Measurements from ENCODE around the gene ARHGEF4.

Gene ARHGEF4

GRCh38 chr2:131093006-131093695 is 256.4 kb downstream of the ARHGEF4 start, which contains the start of gene FAM168B:
FAM168B (minus strand) TSS chr2:131093460; CDS start chr2:131082646, 10,814 bp downstream.
- H3K4me3 ChIP-seq (ENCODE audit: low read depth, low read length) = peak within 1 kb of the TSS; percentile 80
- peak; percentile 63 for DNase-seq (ENCODE audit: low read depth)

- no peak for DNase-seq (ENCODE audit: low read depth)
- peak overlapping the region; percentile 80 for H3K4me3 ChIP-seq (ENCODE audit: low read depth, low read length)
Observed at GRCh38 chr2:131093696-131094462, 257.2 kb downstream of the ARHGEF4 start.

- H3K4me3 ChIP-seq (ENCODE audit: low read depth, low read length) = no peak overlapping the region
- DNase-seq (ENCODE audit: low read depth) = no peak
Observed at GRCh38 chr2:131094463-131095281, 258.0 kb downstream of the ARHGEF4 start.
